Muscle of leg (tissue), 11 donors: Measurements from ENCODE around the gene IL18BP. TPM values are rescaled to one million over a fixed set of nuclear protein-coding genes. Genes with fewer than 3 reads are reported as not detected.
A peak's percentile ranks its signal among the peaks of the same experiment; 100 is the strongest.

Experiments
- DNase-seq: peaks from one replicate; pipeline ENCODE4 v3.0.0; 2013
- H3K27ac ChIP-seq: one replicate; pipeline ENCODE4 v1.5.1; 2013; ENCODE audit warnings: mild to moderate bottlenecking, low read length, control low read depth
- H3K27me3 ChIP-seq: one replicate; pipeline ENCODE4 v1.6.1; 2013; ENCODE audit warnings: low read length; ENCODE audit not compliant: control insufficient read depth, insufficient read depth
- H3K36me3 ChIP-seq: one replicate; pipeline ENCODE4 v1.6.1; 2013; ENCODE audit warnings: low read length; ENCODE audit not compliant: control insufficient read depth, insufficient read depth
- H3K4me1 ChIP-seq: one replicate; pipeline ENCODE4 v1.6.1; 2013; ENCODE audit warnings: low read length; ENCODE audit not compliant: control insufficient read depth, insufficient read depth
- H3K4me3 ChIP-seq: one replicate; pipeline ENCODE4 v1.5.1; 2013; ENCODE audit warnings: low read length, control low read depth
- H3K9me3 ChIP-seq: replicated peaks from 2 replicates; pipeline ENCODE4 v1.6.1; 2013; ENCODE audit warnings: low read depth, low read length; ENCODE audit not compliant: control insufficient read depth
- WGBS: methylation state at CpG from one replicate; pipeline ENCODE4 v1.1.5; 2013; ENCODE audit warnings: missing lambda C conversion rate; ENCODE audit not compliant: insufficient coverage; 5-methylcytosine and 5-hydroxymethylcytosine counted together
- polyA plus RNA-seq, 8 donors: library from polyadenylated mRNA; unstranded; fragments of 120-200 nt; gene quantifications; one replicate each; pipeline versions ENCODE4 v1.2.1 to v1.2.3, GENCODE V29; 2013; ENCODE audit warnings: inconsistent platforms in 1 of 8, low replicate concordance in 1 of 8; ENCODE audit not compliant: insufficient read length in 8 of 8, insufficient read depth in 1 of 8
- total RNA-seq: library from RNA; stranded (reverse); fragments of 120-200 nt; gene quantifications from one replicate; pipeline ENCODE4 v1.2.4, GENCODE V29; 2013

IL18BP gene
- total and polyA plus RNA-seq, 9 donors = 2.5 to 11.0 (median 6.4) TPM

DNA sequence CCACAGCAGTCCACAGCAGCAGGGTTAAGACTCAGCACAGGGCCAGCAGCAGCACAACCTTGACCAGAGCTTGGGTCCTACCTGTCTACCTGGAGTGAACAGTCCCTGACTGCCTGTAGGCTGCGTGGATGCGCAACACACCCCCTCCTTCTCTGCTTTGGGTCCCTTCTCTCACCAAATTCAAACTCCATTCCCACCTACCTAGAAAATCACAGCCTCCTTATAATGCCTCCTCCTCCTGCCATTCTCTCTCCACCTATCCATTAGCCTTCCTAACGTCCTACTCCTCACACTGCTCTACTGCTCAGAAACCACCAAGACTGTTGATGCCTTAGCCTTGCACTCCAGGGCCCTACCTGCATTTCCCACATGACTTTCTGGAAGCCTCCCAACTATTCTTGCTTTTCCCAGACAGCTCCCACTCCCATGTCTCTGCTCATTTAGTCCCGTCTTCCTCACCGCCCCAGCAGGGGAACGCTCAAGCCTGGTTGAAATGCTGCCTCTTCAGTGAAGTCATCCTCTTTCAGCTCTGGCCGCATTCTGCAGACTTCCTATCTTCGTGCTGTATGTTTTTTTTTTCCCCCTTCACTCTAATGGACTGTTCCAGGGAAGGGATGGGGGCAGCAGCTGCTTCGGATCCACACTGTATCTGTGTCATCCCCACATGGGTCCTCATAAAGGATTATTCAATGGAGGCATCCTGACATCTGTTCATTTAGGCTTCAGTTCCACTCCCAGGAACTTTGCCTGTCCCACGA is 3.3 kb downstream of the IL18BP start:
- H3K27me3 ChIP-seq = no peaks in the 10 kb centered on the region
- 46% methylated on average over 6 of the region's 10 CpGs for WGBS
- peak overlapping the region; percentile 72 for H3K27ac ChIP-seq
- H3K9me3 ChIP-seq = no peaks in the 10 kb centered on the region
- H3K4me1 ChIP-seq = peaks cover 52% of the 10 kb centered on the region
- peaks cover 81% of the 10 kb centered on the region for H3K36me3 ChIP-seq
- peak; percentile 88 for DNase-seq
- no peak overlapping the region for H3K4me3 ChIP-seq

GRCh38 chr11:72002841-72003775 is 4.4 kb downstream of the IL18BP start:
- H3K36me3 ChIP-seq = peaks cover 92% of the 10 kb centered on the region

DNA sequence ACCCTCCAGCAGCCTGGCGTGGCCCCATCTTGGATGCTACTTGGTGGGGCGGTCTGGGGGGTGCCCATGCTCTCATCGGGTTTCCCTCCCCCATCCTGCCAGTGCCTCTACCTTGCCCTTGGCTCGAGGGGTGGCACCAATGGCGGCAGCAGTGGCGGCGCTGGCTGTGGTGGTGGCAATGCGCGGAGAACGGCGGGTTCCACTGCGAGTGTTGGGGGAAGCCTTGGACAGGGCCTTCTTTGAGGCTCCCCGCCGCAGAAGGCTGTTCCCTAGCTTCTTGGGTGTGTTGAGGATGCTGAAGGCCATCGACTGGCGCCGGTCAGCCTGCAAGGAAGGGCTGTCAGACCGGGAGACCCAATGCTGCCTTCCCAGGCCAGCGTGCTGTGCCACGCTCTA is 5.1 kb downstream of the IL18BP start:
- Histone ChIP-seq H3K27me3 (no peaks in the 10 kb centered on the region), H3K36me3 (peaks cover 96% of the 10 kb centered on the region), H3K27ac (no peak overlapping the region), H3K4me3 (no peak overlapping the region), H3K9me3 (no peaks in the 10 kb centered on the region), H3K4me1 (peaks cover 47% of the 10 kb centered on the region)
- DNase-seq = no peak
- WGBS = 91% methylated on average over 17 of the region's 20 CpGs

More at GRCh38 chr11:72002841-72003775, 4.4 kb downstream of the IL18BP start:
- Histone ChIP-seq H3K27ac (peak overlapping the region; percentile 49), H3K9me3 (no peaks in the 10 kb centered on the region), H3K4me1 (peaks cover 47% of the 10 kb centered on the region), H3K27me3 (no peaks in the 10 kb centered on the region), H3K4me3 (no peak overlapping the region)
- WGBS = 77% methylated on average over 9 of the region's 12 CpGs
- DNase-seq = no peak

- Histone ChIP-seq H3K4me3 (no peak overlapping the region), H3K9me3 (no peaks in the 10 kb centered on the region), H3K27ac (no peak overlapping the region), H3K4me1 (peaks cover 38% of the 10 kb centered on the region), H3K36me3 (peaks cover 95% of the 10 kb centered on the region), H3K27me3 (no peaks in the 10 kb centered on the region)
- 87% methylated on average over 12 of the region's 16 CpGs for WGBS
- no peak for DNase-seq
Observed at GRCh38 chr11:72004515-72005346, 6.0 kb downstream of the IL18BP start.

GRCh38 chr11:72005347-72006260 is 6.9 kb downstream of the IL18BP start:
- H3K4me3 ChIP-seq = no peak overlapping the region
- H3K27ac ChIP-seq = no peak overlapping the region
- 81% methylated on average over 19 of the region's 20 CpGs for WGBS
- no peaks in the 10 kb centered on the region for H3K27me3 ChIP-seq
- no peaks in the 10 kb centered on the region for H3K9me3 ChIP-seq
- DNase-seq = no peak
- peaks cover 34% of the 10 kb centered on the region for H3K4me1 ChIP-seq
- peaks cover 96% of the 10 kb centered on the region for H3K36me3 ChIP-seq

DNA sequence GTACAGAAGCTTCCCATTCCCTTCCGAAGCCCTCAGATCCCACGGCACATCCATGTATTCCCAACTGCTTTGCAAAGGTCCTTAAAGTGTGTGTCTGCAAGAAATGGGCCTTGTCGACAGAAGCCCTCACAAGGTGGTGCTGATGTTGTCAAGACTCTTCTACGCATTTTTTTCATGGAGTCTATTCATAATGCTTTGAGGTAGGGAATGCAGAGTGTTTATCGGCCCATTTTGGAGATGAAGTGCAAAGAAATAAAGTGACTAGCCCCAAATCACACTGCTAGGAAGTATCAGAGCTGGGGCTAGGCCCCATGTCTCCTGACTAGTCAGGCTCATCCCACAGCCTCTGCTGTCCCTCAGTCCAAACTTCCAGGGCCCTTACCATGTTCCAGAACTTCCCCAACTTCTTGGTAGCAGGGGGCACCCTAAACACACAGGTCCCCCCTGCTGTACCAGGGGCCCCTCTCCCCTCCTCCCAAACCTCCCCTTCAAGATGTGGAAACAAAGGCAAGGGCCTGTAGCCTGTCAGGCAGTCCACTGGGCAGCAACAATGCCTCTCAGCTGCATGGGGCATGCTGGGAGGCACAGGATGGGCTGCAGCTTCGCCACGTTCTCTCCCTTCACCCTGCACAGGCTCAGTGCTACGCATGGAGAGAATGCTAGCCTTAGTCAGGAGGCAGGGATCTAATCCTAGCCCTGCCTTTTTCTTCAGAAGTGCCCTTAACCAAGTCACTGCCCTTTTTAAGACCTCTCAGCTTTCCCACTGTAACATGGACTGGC is 7.8 kb downstream of the IL18BP start:
- Histone ChIP-seq H3K9me3 (no peaks in the 10 kb centered on the region), H3K27me3 (no peaks in the 10 kb centered on the region), H3K27ac (no peak overlapping the region), H3K4me3 (no peak overlapping the region), H3K4me1 (peaks cover 34% of the 10 kb centered on the region), H3K36me3 (peaks cover 96% of the 10 kb centered on the region)
- no peak for DNase-seq
- WGBS = 80% methylated on average over 5 of the region's 8 CpGs

DNA sequence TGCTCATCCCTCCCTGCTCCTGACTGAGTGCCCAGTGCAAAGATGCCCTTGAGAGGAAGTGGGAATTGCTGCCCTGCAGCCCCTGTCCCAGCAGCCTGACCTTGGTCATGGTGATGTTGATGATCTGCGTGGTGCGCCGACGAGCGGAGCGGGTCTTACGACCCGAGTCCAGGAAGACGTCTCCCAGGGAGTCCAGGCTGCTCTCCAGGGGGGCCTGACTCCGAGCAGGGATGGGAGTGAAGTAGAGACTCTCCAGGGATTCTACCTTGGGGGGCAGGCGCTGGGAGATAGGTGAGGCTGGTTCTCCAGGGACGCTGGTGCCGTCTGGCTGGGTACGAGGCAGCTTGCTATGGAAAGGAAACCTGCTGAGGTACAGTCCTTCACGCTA is 8.4 kb downstream of the IL18BP start:
- H3K36me3 ChIP-seq = peaks cover 97% of the 10 kb centered on the region
- H3K27ac ChIP-seq = no peak overlapping the region
- no peaks in the 10 kb centered on the region for H3K9me3 ChIP-seq
- 87% methylated on average over 15 of the region's 15 CpGs for WGBS
- H3K27me3 ChIP-seq = no peaks in the 10 kb centered on the region
- no peak overlapping the region for H3K4me3 ChIP-seq
- peaks cover 34% of the 10 kb centered on the region for H3K4me1 ChIP-seq
- DNase-seq = no peak

DNA sequence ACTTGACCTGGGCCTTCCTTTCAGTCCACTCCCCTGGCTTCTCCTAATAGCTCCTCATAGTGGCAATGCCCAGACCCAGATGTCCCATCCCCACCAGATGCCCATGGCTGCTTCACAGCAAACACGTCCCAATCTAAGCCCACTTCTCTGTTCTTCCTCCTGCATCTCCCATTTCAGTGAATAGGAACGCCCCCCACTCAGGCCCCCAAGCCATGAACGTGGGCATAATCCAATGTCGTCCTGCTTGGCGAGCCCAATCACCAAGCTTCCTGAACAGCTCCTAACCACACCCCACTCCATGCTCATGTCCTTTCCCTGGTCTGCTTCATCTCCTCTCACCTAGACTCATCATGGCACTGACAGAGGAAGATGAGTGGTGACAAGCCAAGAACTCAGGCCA is 8.9 kb downstream of the IL18BP start:
- Histone ChIP-seq H3K27me3 (no peaks in the 10 kb centered on the region), H3K4me1 (peaks cover 34% of the 10 kb centered on the region), H3K9me3 (no peaks in the 10 kb centered on the region), H3K4me3 (no peak overlapping the region), H3K36me3 (peaks cover 98% of the 10 kb centered on the region), H3K27ac (no peak overlapping the region)
- 65% methylated on average over 5 of the region's 5 CpGs for WGBS
- no peak for DNase-seq
